IMR-90 (cell line): ENCODE results near the gene KCTD16. TPM values are rescaled to one million over a fixed set of nuclear protein-coding genes. Genes with fewer than 3 reads are reported as not detected.

Experiments
- ATAC-seq: fragments of 200-7000 bp; cut with Tn5 transposase; 2 replicates; pipeline ENCODE4 v1.9.1; 2020; ENCODE audit warnings: low read depth, mild to moderate bottlenecking, moderate library complexity
- BruUV-seq: library from RNA; stranded (reverse); fragments of 400-500 nt; replicated peaks from 2 replicates; lab custom pipeline; 2021; lab: Mats Ljungman, UMichigan
- CTCF ChIA-PET: fragments of 300-600 bp; formaldehyde crosslinking; extraction: SDS; loops from one replicate; lab custom pipeline; 2021; ENCODE audit warnings: antibody characterized with exemption; lab: Yijun Ruan, JAX
- POLR2A ChIA-PET: fragments of 300-600 bp; sonication (Branson Sonifier 250); formaldehyde crosslinking; loops from one replicate; lab custom pipeline; 2022; ENCODE audit warnings: antibody characterized with exemption; ENCODE audit not compliant: unreplicated experiment; lab: Charles Lee
- DNase-seq: peaks from one replicate; pipeline ENCODE4 v3.0.0; 2013
- H2AFZ ChIP-seq: replicated peaks from 2 replicates; pipeline ENCODE3; 2013; ENCODE audit warnings: low read length, mild to moderate bottlenecking; ENCODE audit not compliant: poor library complexity
- H2AK5ac ChIP-seq: 2 replicates; pipeline ENCODE4 v1.6.1; 2013; ENCODE audit warnings: low read depth, low read length, inconsistent platforms
- H2AK9ac ChIP-seq: replicated peaks from 2 replicates; pipeline ENCODE3; 2013; ENCODE audit warnings: mild to moderate bottlenecking, low read depth, low read length, moderate library complexity; ENCODE audit not compliant: poor library complexity
- H2BK120ac ChIP-seq: 2 replicates; pipeline ENCODE4 v1.6.1; 2013; ENCODE audit warnings: low read depth, low read length, inconsistent platforms
- H2BK15ac ChIP-seq: 3 replicates; pipeline ENCODE4 v1.6.1; 2013; ENCODE audit warnings: low read depth, low read length, inconsistent platforms
- H2BK20ac ChIP-seq: 2 replicates; pipeline ENCODE4 v1.6.1; 2013; ENCODE audit warnings: low read depth, mild to moderate bottlenecking, inconsistent platforms, low read length, moderate library complexity
- H2BK5ac ChIP-seq: 2 replicates; pipeline ENCODE4 v1.6.1; 2013; ENCODE audit warnings: mild to moderate bottlenecking, low read depth, low read length, inconsistent platforms; ENCODE audit not compliant: poor library complexity, severe bottlenecking
- H3K14ac ChIP-seq: replicated peaks from 2 replicates; pipeline ENCODE4 v1.6.1; 2013; ENCODE audit warnings: low read depth, low read length, inconsistent platforms
- H3K18ac ChIP-seq: 2 replicates; pipeline ENCODE4 v1.6.1; 2013; ENCODE audit warnings: low read depth, low read length, control low read depth
- H3K23ac ChIP-seq: 2 replicates; pipeline ENCODE4 v1.6.1; 2013; ENCODE audit warnings: low read depth, low read length, inconsistent platforms
- H3K27ac ChIP-seq: 2 replicates; pipeline ENCODE4 v1.5.1; 2013; ENCODE audit warnings: mild to moderate bottlenecking, control low read depth, low read length; ENCODE audit not compliant: insufficient read depth
- H3K27me3 ChIP-seq: 2 replicates; pipeline ENCODE4 v1.6.1; 2013; ENCODE audit warnings: low read length; ENCODE audit not compliant: control insufficient read depth, insufficient read depth
- H3K36me3 ChIP-seq: 2 replicates; pipeline ENCODE4 v1.6.1; 2013; ENCODE audit warnings: low read length, mixed read lengths; ENCODE audit not compliant: control insufficient read depth, insufficient read depth
- H3K4ac ChIP-seq: 2 replicates; pipeline ENCODE4 v1.6.1; 2013; ENCODE audit warnings: low read depth, low read length, inconsistent platforms
- H3K4me1 ChIP-seq: 2 replicates; pipeline ENCODE4 v1.6.1; 2013; ENCODE audit warnings: low read length, mixed read lengths; ENCODE audit not compliant: control insufficient read depth, insufficient read depth
- H3K4me2 ChIP-seq: 2 replicates; pipeline ENCODE4 v1.6.1; 2013; ENCODE audit warnings: low read depth, mild to moderate bottlenecking, control low read depth, low read length, moderate library complexity
- H3K4me3 ChIP-seq: 2 replicates; pipeline ENCODE4 v1.5.1; 2013; ENCODE audit warnings: low read depth, mild to moderate bottlenecking, control low read depth, low read length, moderate library complexity; ENCODE audit not compliant: insufficient read depth
- H3K56ac ChIP-seq: 2 replicates; pipeline ENCODE4 v1.6.1; 2013; ENCODE audit warnings: low read length, inconsistent platforms; ENCODE audit not compliant: insufficient read depth; ENCODE audit errors: extremely low read depth
- H3K79me1 ChIP-seq, 2 experiments: 2 replicates each; pipeline ENCODE4 v1.6.1; 2013; ENCODE audit warnings: low read length in 2 of 2, inconsistent platforms in 1 of 2, low read depth in 1 of 2
- H3K9ac ChIP-seq: 2 replicates; pipeline ENCODE4 v1.6.1; 2013; ENCODE audit warnings: low read depth, low read length, control low read depth
- H3K9me1 ChIP-seq: 2 replicates; pipeline ENCODE4 v1.6.1; 2013; ENCODE audit warnings: low read length, inconsistent platforms; ENCODE audit not compliant: insufficient read depth
- H3K9me3 ChIP-seq: 2 replicates; pipeline ENCODE4 v1.6.1; 2013; ENCODE audit warnings: low read length; ENCODE audit not compliant: control insufficient read depth, insufficient read depth
- H4K20me1 ChIP-seq: 2 replicates; pipeline ENCODE4 v1.6.1; 2013; ENCODE audit warnings: low read length, inconsistent platforms; ENCODE audit not compliant: insufficient read depth
- H4K5ac ChIP-seq: 2 replicates; pipeline ENCODE4 v1.6.1; 2013; ENCODE audit warnings: mild to moderate bottlenecking, low read depth, low read length, control low read depth
- H4K8ac ChIP-seq, 2 experiments: 2 replicates each; pipeline ENCODE4 v1.6.1; 2013; ENCODE audit warnings: low read depth in 2 of 2, low read length in 2 of 2, control low read depth in 1 of 2, inconsistent platforms in 1 of 2
- H4K91ac ChIP-seq: 2 replicates; pipeline ENCODE4 v1.6.1; 2013; ENCODE audit warnings: low read depth, low read length, inconsistent platforms; ENCODE audit not compliant: insufficient read depth
- BHLHE40 ChIP-seq: fragments of 150-350 bp; IDR thresholded peaks from 2 replicates; pipeline ENCODE4 v1.6.1; 2016; ENCODE audit warnings: mild to moderate bottlenecking, low read depth, low read length
- CEBPB ChIP-seq: IDR thresholded peaks from 2 replicates; pipeline ENCODE4 v1.6.1; 2012; ENCODE audit warnings: low read depth, low read length, improper control_type of control experiment
- CHD1 ChIP-seq: IDR thresholded peaks from 2 replicates; pipeline ENCODE4 v1.6.1; 2012; ENCODE audit warnings: low read depth, low read length, improper control_type of control experiment
- ELK1 ChIP-seq: fragments of 150-350 bp; IDR thresholded peaks from 2 replicates; pipeline ENCODE4 v1.6.1; 2016; ENCODE audit warnings: low read depth, mild to moderate bottlenecking, low read length, moderate library complexity, borderline replicate concordance
- FOS ChIP-seq: fragments of 150-350 bp; IDR thresholded peaks from 2 replicates; pipeline ENCODE4 v1.6.1; 2016; ENCODE audit warnings: low read depth, low read length
- MAFK ChIP-seq: IDR thresholded peaks from 2 replicates; pipeline ENCODE4 v1.6.1; 2012; ENCODE audit warnings: low read depth, low read length, improper control_type of control experiment
- MAZ ChIP-seq: IDR thresholded peaks from 2 replicates; pipeline ENCODE4 v1.6.1; 2012; ENCODE audit warnings: low read depth, mild to moderate bottlenecking, low read length, improper control_type of control experiment, moderate library complexity, borderline replicate concordance
- MXI1 ChIP-seq: IDR thresholded peaks from 2 replicates; pipeline ENCODE4 v1.6.1; 2012; ENCODE audit warnings: low read depth, mild to moderate bottlenecking, low read length, moderate library complexity, borderline replicate concordance
- NFE2L2 ChIP-seq: fragments of 150-350 bp; IDR thresholded peaks from 2 replicates; pipeline ENCODE4 v1.6.1; 2016; ENCODE audit warnings: low read depth, mild to moderate bottlenecking, low read length
- POLR2A ChIP-seq: IDR thresholded peaks from 2 replicates; pipeline ENCODE4 v1.6.1; 2012; ENCODE audit warnings: mild to moderate bottlenecking, low read depth, low read length
- RAD21 ChIP-seq: IDR thresholded peaks from 2 replicates; pipeline ENCODE4 v1.6.1; 2012; ENCODE audit warnings: low read length, improper control_type of control experiment
- RCOR1 ChIP-seq: IDR thresholded peaks from 2 replicates; pipeline ENCODE4 v1.6.1; 2012; ENCODE audit warnings: mild to moderate bottlenecking, low read length, improper control_type of control experiment; ENCODE audit not compliant: insufficient replicate concordance
- RFX5 ChIP-seq: IDR thresholded peaks from 2 replicates; pipeline ENCODE4 v1.8.0; 2012; ENCODE audit warnings: low read depth, mild to moderate bottlenecking, low read length, moderate library complexity
- SMC3 ChIP-seq: fragments of 150-350 bp; IDR thresholded peaks from 2 replicates; pipeline ENCODE4 v1.6.1; 2016; ENCODE audit warnings: low read depth, mild to moderate bottlenecking, antibody characterized with exemption, low read length, moderate library complexity
- WGBS, 2 experiments: methylation state at CpG; one replicate each; pipeline versions ENCODE4 v1.1.5 to v1.1.7; 2013; ENCODE audit warnings: missing lambda C conversion rate in 2 of 2; ENCODE audit not compliant: insufficient read length in 1 of 2; ENCODE audit errors: extremely low coverage in 2 of 2; 5-methylcytosine and 5-hydroxymethylcytosine counted together
- dilution Hi-C: fragments of 300-500 bp; cut with HindIII; formaldehyde crosslinking; loops from one replicate; pipeline ENCODE4 v1.14.3; 2018; ENCODE audit warnings: low sequenced_read_pairs; ENCODE audit not compliant: unreplicated experiment
- in situ Hi-C: fragments of 300-500 bp; cut with MboI; formaldehyde crosslinking; loops from 3 replicates; pipeline ENCODE4 v1.14.3; 2019; ENCODE audit warnings: low sequenced_read_pairs, inconsistent platforms, mixed read lengths
- intact Hi-C: fragments of 100-400 bp; cut with micrococcal nuclease; formaldehyde crosslinking; loops from 2 replicates; pipeline ENCODE4 v1.10.0; 2022
- polyA plus RNA-seq, 3 experiments: library from polyadenylated mRNA; depleted of rRNA; stranded (reverse); fragments of >200 nt; gene quantifications; 2 replicates each; pipeline ENCODE4 v1.2.3, GENCODE V29; 2012; ENCODE audit warnings: low replicate concordance in 1 of 3
- total RNA-seq: library from RNA; depleted of rRNA; stranded (reverse); fragments of >200 nt; gene quantifications from 2 replicates; pipeline ENCODE4 v1.2.3, GENCODE V29; 2012
- TF ChIP-seq, protein P1 (sequence below): conservative IDR thresholded peaks from 2 replicates; pipeline ENCODE4 v1.5.1; 2012; ENCODE audit warnings: mild to moderate bottlenecking, low read depth, low read length, improper control_type of control experiment
- TF ChIP-seq, protein P2 (sequence below): fragments of 150-350 bp; IDR thresholded peaks from 2 replicates; pipeline ENCODE4 v1.6.1; 2017; ENCODE audit warnings: mild to moderate bottlenecking, antibody characterized with exemption, low read length, low read depth

KCTD16 gene
- total and polyA plus RNA-seq, 2 of the 4 experiments (the other 2 are of a cell fraction) = 0.43 to 1.1 TPM

DNA sequence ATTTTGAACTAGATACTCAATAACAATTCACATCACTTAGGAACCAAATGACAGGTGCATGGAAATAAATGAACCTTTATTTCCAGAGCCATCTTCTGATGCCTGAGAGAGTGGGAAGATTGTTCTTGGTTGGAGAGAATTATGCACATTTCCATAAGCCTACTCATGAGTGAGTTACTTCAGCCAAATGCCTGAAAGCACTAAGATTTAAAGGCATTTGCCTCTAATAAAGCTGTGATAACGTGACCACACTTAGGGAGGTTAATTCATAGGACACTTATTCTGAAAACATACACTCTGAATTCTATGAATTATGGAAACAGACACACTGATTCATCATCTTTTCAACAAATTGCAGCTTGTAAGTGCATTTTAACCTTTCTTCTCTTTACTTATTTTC lies 40.0 kb downstream of the KCTD16 start:
- CTCF ChIA-PET = no interaction called here
- Histone ChIP-seq H3K79me1 (no peaks in the 10 kb centered on the region), H2BK20ac (no peak overlapping the region), H3K4me3 (no peak overlapping the region), H3K9me3 (no peaks in the 10 kb centered on the region), H3K9me1 (no peaks in the 10 kb centered on the region), H3K27me3 (peaks cover 24% of the 10 kb centered on the region), H3K9ac (no peak overlapping the region), H3K27ac (no peak overlapping the region), H4K8ac (no peak overlapping the region), H2BK15ac (no peak overlapping the region), H2BK5ac (no peak overlapping the region), H2BK120ac (no peak overlapping the region), H2AK9ac (no peak overlapping the region), H2AK5ac (no peak overlapping the region), H3K36me3 (no peaks in the 10 kb centered on the region), H3K4ac (no peak overlapping the region), H3K56ac (no peak overlapping the region), H3K4me2 (no peak overlapping the region), H3K4me1 (no peaks in the 10 kb centered on the region), H4K20me1 (no peaks in the 10 kb centered on the region), H4K5ac (no peak overlapping the region), H3K14ac (no peak overlapping the region), H4K91ac (no peak overlapping the region), H2AFZ (no peak overlapping the region), H3K23ac (no peak overlapping the region), H3K18ac (no peak overlapping the region)
- DNase-seq = no peak
- WGBS, 2 experiments = no CpG with 5 or more reads among the region's 1 CpG
- intact Hi-C loops (loop anchor here (5.0 kb wide), 1 partner anchor 167 kb away; no protein-coding TSS in a partner anchor), dilution Hi-C loops (no loop called here), in situ Hi-C loops (loop anchor here (25.0 kb wide), 2 partner anchors 1127 to 1502 kb away; no protein-coding TSS in a partner anchor)
- no TSS peak for BruUV-seq
- TF ChIP-seq NFE2L2 (no peak), SMC3 (no peak), CEBPB (no peak), RAD21 (no peak), ELK1 (no peak), BHLHE40 (no peak), MXI1 (no peak), RCOR1 (no peak), POLR2A (no peak), RFX5 (no peak), MAZ (no peak), FOS (no peak), CHD1 (no peak), MAFK (no peak)
- TF ChIP-seq, protein P1, sequence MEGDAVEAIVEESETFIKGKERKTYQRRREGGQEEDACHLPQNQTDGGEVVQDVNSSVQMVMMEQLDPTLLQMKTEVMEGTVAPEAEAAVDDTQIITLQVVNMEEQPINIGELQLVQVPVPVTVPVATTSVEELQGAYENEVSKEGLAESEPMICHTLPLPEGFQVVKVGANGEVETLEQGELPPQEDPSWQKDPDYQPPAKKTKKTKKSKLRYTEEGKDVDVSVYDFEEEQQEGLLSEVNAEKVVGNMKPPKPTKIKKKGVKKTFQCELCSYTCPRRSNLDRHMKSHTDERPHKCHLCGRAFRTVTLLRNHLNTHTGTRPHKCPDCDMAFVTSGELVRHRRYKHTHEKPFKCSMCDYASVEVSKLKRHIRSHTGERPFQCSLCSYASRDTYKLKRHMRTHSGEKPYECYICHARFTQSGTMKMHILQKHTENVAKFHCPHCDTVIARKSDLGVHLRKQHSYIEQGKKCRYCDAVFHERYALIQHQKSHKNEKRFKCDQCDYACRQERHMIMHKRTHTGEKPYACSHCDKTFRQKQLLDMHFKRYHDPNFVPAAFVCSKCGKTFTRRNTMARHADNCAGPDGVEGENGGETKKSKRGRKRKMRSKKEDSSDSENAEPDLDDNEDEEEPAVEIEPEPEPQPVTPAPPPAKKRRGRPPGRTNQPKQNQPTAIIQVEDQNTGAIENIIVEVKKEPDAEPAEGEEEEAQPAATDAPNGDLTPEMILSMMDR = no peak
- TF ChIP-seq, protein P2, sequence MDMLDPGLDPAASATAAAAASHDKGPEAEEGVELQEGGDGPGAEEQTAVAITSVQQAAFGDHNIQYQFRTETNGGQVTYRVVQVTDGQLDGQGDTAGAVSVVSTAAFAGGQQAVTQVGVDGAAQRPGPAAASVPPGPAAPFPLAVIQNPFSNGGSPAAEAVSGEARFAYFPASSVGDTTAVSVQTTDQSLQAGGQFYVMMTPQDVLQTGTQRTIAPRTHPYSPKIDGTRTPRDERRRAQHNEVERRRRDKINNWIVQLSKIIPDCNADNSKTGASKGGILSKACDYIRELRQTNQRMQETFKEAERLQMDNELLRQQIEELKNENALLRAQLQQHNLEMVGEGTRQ = no peak
- no peak for ATAC-seq
- POLR2A ChIA-PET = no interaction called here
